ENCODE measurements around the gene NOTO.

The NOTO gene

DNA sequence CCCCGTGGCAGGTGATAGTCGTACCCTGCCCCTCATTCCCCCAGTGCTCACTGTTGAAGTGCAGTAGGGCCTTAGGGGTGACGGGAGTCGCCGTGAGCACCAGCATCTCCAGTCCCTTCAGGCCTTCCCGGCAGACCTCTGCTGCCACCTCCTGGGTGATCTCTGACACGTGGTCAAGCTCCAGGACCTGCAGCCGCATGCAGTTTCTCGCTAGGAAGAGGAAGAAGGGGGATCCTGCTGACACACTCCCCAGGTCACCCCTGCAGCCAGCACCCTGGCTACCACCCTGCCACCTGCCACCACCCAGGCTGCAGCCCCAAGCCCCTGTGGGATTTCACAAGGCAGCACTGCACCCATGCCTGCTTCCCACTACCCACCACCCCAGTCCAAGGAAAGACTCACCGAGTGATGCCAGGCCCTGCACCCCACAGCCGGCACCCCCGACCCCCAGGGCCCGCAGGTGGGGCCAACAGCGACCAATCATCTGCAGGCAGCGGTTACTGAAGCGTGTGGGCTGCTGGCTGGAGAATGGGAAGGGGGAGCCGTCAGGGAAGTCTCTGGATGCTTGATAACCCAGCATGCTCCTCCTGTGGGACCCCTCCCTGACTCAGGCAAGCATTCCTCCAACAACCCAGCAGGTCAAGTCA is 58.1 kb downstream of the NOTO start (continued):
- TF ChIP-seq, protein P1, sequence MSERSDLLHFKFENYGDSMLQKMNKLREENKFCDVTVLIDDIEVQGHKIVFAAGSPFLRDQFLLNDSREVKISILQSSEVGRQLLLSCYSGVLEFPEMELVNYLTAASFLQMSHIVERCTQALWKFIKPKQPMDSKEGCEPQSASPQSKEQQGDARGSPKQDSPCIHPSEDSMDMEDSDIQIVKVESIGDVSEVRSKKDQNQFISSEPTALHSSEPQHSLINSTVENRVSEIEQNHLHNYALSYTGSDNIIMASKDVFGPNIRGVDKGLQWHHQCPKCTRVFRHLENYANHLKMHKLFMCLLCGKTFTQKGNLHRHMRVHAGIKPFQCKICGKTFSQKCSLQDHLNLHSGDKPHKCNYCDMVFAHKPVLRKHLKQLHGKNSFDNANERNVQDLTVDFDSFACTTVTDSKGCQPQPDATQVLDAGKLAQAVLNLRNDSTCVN (tag by site-specific recombination; optimal IDR thresholded peaks at IDR 0.05): no peak
- TF ChIP-seq HOXD13 (CRISPR knock-in tag; IDR thresholded peaks at IDR 0.05; ENCODE audit: borderline replicate concordance) (no peak), ZEB2 (tag by site-specific recombination; IDR thresholded peaks at IDR 0.05) (no peak), ZBTB1 (tag by site-specific recombination; IDR thresholded peaks at IDR 0.05) (no peak), BCL11A (tag by site-specific recombination; IDR thresholded peaks at IDR 0.05; ENCODE audit: low read depth) (no peak), ZSCAN30 (tag by site-specific recombination; IDR thresholded peaks at IDR 0.05) (no peak), ZFP3 (tag by site-specific recombination; IDR thresholded peaks at IDR 0.05; ENCODE audit: low read depth) (no peak), ZNF654 (tag by site-specific recombination; IDR thresholded peaks at IDR 0.05; ENCODE audit: low read depth) (peak; percentile 53), ZNF211 (tag by site-specific recombination; IDR thresholded peaks at IDR 0.05; ENCODE audit: low read depth) (no peak), WT1 (tag by site-specific recombination; IDR thresholded peaks at IDR 0.05) (no peak)
- TF ChIP-seq, protein P2, sequence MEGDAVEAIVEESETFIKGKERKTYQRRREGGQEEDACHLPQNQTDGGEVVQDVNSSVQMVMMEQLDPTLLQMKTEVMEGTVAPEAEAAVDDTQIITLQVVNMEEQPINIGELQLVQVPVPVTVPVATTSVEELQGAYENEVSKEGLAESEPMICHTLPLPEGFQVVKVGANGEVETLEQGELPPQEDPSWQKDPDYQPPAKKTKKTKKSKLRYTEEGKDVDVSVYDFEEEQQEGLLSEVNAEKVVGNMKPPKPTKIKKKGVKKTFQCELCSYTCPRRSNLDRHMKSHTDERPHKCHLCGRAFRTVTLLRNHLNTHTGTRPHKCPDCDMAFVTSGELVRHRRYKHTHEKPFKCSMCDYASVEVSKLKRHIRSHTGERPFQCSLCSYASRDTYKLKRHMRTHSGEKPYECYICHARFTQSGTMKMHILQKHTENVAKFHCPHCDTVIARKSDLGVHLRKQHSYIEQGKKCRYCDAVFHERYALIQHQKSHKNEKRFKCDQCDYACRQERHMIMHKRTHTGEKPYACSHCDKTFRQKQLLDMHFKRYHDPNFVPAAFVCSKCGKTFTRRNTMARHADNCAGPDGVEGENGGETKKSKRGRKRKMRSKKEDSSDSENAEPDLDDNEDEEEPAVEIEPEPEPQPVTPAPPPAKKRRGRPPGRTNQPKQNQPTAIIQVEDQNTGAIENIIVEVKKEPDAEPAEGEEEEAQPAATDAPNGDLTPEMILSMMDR (tag by site-specific recombination; IDR thresholded peaks at IDR 0.05): peak; percentile 71
- TF ChIP-seq, protein P3, sequence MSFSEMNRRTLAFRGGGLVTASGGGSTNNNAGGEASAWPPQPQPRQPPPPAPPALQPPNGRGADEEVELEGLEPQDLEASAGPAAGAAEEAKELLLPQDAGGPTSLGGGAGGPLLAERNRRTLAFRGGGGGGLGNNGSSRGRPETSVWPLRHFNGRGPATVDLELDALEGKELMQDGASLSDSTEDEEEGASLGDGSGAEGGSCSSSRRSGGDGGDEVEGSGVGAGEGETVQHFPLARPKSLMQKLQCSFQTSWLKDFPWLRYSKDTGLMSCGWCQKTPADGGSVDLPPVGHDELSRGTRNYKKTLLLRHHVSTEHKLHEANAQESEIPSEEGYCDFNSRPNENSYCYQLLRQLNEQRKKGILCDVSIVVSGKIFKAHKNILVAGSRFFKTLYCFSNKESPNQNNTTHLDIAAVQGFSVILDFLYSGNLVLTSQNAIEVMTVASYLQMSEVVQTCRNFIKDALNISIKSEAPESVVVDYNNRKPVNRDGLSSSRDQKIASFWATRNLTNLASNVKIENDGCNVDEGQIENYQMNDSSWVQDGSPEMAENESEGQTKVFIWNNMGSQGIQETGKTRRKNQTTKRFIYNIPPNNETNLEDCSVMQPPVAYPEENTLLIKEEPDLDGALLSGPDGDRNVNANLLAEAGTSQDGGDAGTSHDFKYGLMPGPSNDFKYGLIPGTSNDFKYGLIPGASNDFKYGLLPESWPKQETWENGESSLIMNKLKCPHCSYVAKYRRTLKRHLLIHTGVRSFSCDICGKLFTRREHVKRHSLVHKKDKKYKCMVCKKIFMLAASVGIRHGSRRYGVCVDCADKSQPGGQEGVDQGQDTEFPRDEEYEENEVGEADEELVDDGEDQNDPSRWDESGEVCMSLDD (tag by site-specific recombination; IDR thresholded peaks at IDR 0.05): no peak

Measured in HEK293 (cell line).